CD4-positive, alpha-beta T cell (primary cell): ENCODE measurements around the gene FRMD3. TPM values are rescaled to one million over a fixed set of nuclear protein-coding genes. Genes with fewer than 3 reads are reported as not detected.

Experiments
- ATAC-seq: fragments of 200-7000 bp; cut with Tn5 transposase; one replicate; pipeline ENCODE4 v1.10.0; 2022; ENCODE audit warnings: mild to moderate bottlenecking; ENCODE audit not compliant: poor library complexity
- CTCF ChIA-PET: fragments of 350-600 bp; sonication (Branson Sonifier 250); formaldehyde crosslinking; loops from one replicate; lab custom pipeline; 2021; ENCODE audit warnings: antibody characterized with exemption, inconsistent platforms; lab: Charles Lee
- POLR2A ChIA-PET: fragments of 350-600 bp; sonication (Branson Sonifier 250); formaldehyde crosslinking; loops from one replicate; lab custom pipeline; 2021; ENCODE audit warnings: antibody characterized with exemption, inconsistent platforms; lab: Charles Lee
- DNase-seq, 14 experiments: peaks; one replicate each; pipeline ENCODE4 v3.0.0-alpha.2; 2013 to 2020; ENCODE audit warnings: mixed read lengths in 2 of 14
- H3K27ac ChIP-seq, 2 donors: one replicate each; pipeline versions ENCODE4 v1.5.1 to v1.7.0; 2013; ENCODE audit warnings: low read length in 2 of 2, low read depth in 1 of 2, mild to moderate bottlenecking in 1 of 2
- H3K27me3 ChIP-seq, 2 experiments: 1 replicate in 1 of 2; 2 replicates in 1 of 2; pipeline versions ENCODE4 v1.6.1 to v1.7.0; 2013; ENCODE audit warnings: low read length in 2 of 2, control low read depth in 1 of 2, mild to moderate bottlenecking in 1 of 2, moderate library complexity in 1 of 2; ENCODE audit not compliant: insufficient read depth in 2 of 2, control insufficient read depth in 1 of 2
- H3K36me3 ChIP-seq: one replicate; pipeline ENCODE4 v1.6.1; 2013; ENCODE audit warnings: low read length, control low read depth; ENCODE audit not compliant: insufficient read depth
- H3K4me1 ChIP-seq: one replicate; pipeline ENCODE4 v1.6.1; 2013; ENCODE audit warnings: low read length, control low read depth; ENCODE audit not compliant: insufficient read depth
- H3K4me3 ChIP-seq: one replicate; pipeline ENCODE4 v1.5.1; 2013; ENCODE audit warnings: mild to moderate bottlenecking, low read length, moderate library complexity
- H3K9me3 ChIP-seq, 2 experiments: 1 replicate in 1 of 2; 2 replicates in 1 of 2; pipeline versions ENCODE4 v1.6.1 to v1.7.0; 2013; ENCODE audit warnings: low read length in 2 of 2, mild to moderate bottlenecking in 2 of 2, control low read depth in 1 of 2, moderate library complexity in 1 of 2; ENCODE audit not compliant: control insufficient read depth in 1 of 2, insufficient read depth in 1 of 2
- H3K27ac Mint-ChIP-seq: one replicate; pipeline ENCODE4 v1.8.0; 2020; ENCODE audit warnings: mixed read lengths
- H3K27me3 Mint-ChIP-seq: one replicate; pipeline ENCODE4 v1.8.0; 2021; ENCODE audit warnings: mixed read lengths
- H3K36me3 Mint-ChIP-seq: one replicate; pipeline ENCODE4 v1.8.0; 2021; ENCODE audit warnings: low read depth, mixed read lengths
- H3K4me1 Mint-ChIP-seq: one replicate; pipeline ENCODE4 v1.8.0; 2021; ENCODE audit warnings: low read depth, mixed read lengths
- H3K4me3 Mint-ChIP-seq: one replicate; pipeline ENCODE4 v1.8.0; 2020; ENCODE audit warnings: mild to moderate bottlenecking, mixed read lengths
- H3K9me3 Mint-ChIP-seq: one replicate; pipeline ENCODE4 v1.8.0; 2020; ENCODE audit warnings: mixed read lengths
- CTCF ChIP-seq: fragments of 200-600 bp; IDR thresholded peaks from one replicate; pipeline ENCODE4 v1.8.0; 2022; ENCODE audit warnings: antibody characterized with exemption, mild to moderate bottlenecking
- intact Hi-C, 2 experiments: fragments of 100-400 bp; cut with DNase I in 1 of 2; cut with micrococcal nuclease in 1 of 2; formaldehyde crosslinking; loops; one replicate each; pipeline versions ENCODE4 v1.15.1 to v1.9.0; 2023 to 2025; cut with DNase I, micrococcal nuclease
- total RNA-seq, 174 experiments: library from RNA in 2 of 174; stranded (reverse) in 2 of 174; gene quantifications; one replicate each; pipeline ENCODE4 v1.2.3 and lab custom pipeline; 2021 to 2026

Gene FRMD3
- total RNA-seq, 2 experiments from 2014 or later = 0.53 to 1.0 TPM

DNA sequence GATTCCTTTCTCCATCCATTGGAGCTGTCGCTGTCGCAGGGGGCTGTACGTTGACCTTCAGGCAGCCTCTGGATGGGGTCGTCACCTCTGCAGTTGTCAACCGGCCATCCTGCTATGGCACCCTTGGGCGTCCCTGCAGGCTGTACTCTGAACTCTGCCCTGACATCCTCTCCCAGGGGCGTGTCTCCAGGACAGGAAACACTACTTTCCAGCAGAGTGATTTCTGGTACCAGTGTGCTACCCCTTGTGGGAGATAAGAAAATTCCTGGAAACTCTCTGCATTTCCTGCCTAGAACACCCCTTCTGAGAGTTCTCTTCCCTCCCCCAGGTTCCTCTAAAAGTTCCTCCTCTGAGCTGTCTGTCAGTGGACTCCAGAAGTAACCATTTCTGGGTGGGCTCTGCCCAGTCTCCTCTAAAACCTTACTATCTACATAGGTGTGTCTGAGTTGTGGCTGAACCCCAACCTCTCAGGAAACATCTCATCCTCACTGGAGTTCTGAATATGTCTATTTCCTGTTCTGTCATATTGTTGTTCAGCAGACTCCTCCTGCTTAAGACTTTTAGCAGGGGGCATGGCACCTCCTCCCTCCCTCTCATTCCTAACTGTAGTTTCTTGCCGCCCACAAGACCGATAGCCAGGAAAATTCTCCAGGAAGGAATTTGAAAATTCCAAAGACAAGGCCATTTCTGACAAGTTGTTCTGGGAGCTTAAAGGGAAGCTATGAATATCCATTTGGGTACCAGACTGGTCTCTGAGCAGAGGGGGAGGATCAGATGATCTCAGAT lies 329.9 kb downstream of the FRMD3 start:
- H3K36me3 Mint-ChIP-seq = no peaks in the 10 kb centered on the region
- intact Hi-C loops = no loop called here
- ChIA-PET CTCF (no interaction called here), POLR2A (no interaction called here)
- H3K4me3 Mint-ChIP-seq = no peak overlapping the region
- Histone ChIP-seq H3K4me3 (no peak overlapping the region), H3K4me1 (no peaks in the 10 kb centered on the region), H3K27ac (no peak overlapping the region), H3K27me3 (no peaks in the 10 kb centered on the region), H3K36me3 (no peaks in the 10 kb centered on the region), H3K9me3 (peaks cover 0 to 5% of the 10 kb centered on the region in 2 experiments)
- H3K9me3 Mint-ChIP-seq = no peaks in the 10 kb centered on the region
- ATAC-seq (no peak), DNase-seq (no peak)
- no peaks in the 10 kb centered on the region for H3K27me3 Mint-ChIP-seq
- H3K4me1 Mint-ChIP-seq = no peaks in the 10 kb centered on the region
- TF ChIP-seq CTCF = no peak
- H3K27ac Mint-ChIP-seq = no peak overlapping the region

GRCh38 chr9:83204047-83204446 lies 334.2 kb downstream of the FRMD3 start:
- no peaks in the 10 kb centered on the region for H3K36me3 Mint-ChIP-seq
- no peak for TF ChIP-seq CTCF
- H3K4me1 Mint-ChIP-seq = no peaks in the 10 kb centered on the region
- ChIA-PET CTCF (no interaction called here), POLR2A (no interaction called here)
- H3K27me3 Mint-ChIP-seq = no peaks in the 10 kb centered on the region
- Histone ChIP-seq H3K4me3 (no peak overlapping the region), H3K27me3 (no peaks in the 10 kb centered on the region), H3K27ac (no peak overlapping the region), H3K36me3 (no peaks in the 10 kb centered on the region), H3K4me1 (no peaks in the 10 kb centered on the region), H3K9me3 (peaks cover 0 to 5% of the 10 kb centered on the region in 2 experiments)
- DNase-seq (no peak), ATAC-seq (no peak)
- no peak overlapping the region for H3K4me3 Mint-ChIP-seq
- no peaks in the 10 kb centered on the region for H3K9me3 Mint-ChIP-seq
- intact Hi-C loops = no loop called here
- H3K27ac Mint-ChIP-seq = no peak overlapping the region

DNA sequence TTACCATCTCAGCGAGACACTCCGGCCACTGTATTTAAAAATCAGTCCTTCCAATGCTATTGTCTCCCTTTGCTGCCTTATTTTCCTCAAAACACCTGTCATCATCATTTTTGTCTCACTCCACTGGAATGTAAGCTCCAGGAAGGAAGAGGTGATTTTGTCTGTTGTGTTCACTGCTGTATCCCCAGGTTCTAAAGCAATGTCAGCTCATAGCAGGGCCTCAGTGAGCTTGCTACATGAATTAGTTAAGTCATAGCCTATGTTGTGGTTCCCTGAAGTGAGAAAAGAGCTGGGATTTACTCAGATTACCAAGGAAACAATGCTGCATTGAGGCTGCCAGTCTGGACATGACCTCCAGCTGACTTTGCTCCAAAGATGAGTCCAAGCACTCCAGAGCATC lies 337.7 kb downstream of the FRMD3 start:
- ChIA-PET CTCF (no interaction called here), POLR2A (no interaction called here)
- no peak for DNase-seq
- ATAC-seq = no peak
- no peaks in the 10 kb centered on the region for H3K36me3 Mint-ChIP-seq
- Histone ChIP-seq H3K9me3 (no peaks in the 10 kb centered on the region), H3K4me3 (no peak overlapping the region), H3K27me3 (no peaks in the 10 kb centered on the region), H3K27ac (no peak overlapping the region), H3K4me1 (no peaks in the 10 kb centered on the region), H3K36me3 (no peaks in the 10 kb centered on the region)
- H3K9me3 Mint-ChIP-seq = no peaks in the 10 kb centered on the region
- no peak for TF ChIP-seq CTCF
- intact Hi-C loops = no loop called here
- no peak overlapping the region for H3K4me3 Mint-ChIP-seq
- peaks cover 3% of the 10 kb centered on the region for H3K27me3 Mint-ChIP-seq
- no peak overlapping the region for H3K27ac Mint-ChIP-seq
- H3K4me1 Mint-ChIP-seq = no peaks in the 10 kb centered on the region
